ENCODE results near the gene C10orf90. TPM values are rescaled to one million over a fixed set of nuclear protein-coding genes. Genes with fewer than 3 reads are reported as not detected.

Gene C10orf90
- total RNA-seq, 3 donors from 2014 or later (not counting 1 experiment from before 2014, with no cell fraction given): not detected

DNA sequence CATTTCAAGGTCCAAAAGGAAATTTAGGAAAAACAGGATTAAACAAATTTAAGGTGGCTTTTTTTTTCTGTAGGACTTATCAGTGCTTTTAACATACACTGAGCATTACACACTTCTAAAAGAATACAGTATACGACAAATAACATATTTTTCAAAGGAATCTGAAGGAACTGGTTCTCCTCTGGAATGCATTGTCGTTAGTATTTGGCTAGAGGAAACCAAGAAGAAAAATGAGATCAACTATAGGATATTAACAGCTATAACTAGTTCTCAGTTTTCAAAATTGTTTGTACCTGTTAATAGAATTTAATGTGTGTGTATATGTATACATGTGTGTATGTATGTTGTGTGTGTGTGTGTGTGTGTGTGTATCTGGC lies 232.1 kb downstream of the C10orf90 start:
- H3K4me1 Mint-ChIP-seq: no peaks in the 10 kb centered on the region
- DNase-seq (no peak), ATAC-seq (no peak)
- intact Hi-C loops (cut with micrococcal nuclease): no loop called here
- TF ChIP-seq, protein P1, sequence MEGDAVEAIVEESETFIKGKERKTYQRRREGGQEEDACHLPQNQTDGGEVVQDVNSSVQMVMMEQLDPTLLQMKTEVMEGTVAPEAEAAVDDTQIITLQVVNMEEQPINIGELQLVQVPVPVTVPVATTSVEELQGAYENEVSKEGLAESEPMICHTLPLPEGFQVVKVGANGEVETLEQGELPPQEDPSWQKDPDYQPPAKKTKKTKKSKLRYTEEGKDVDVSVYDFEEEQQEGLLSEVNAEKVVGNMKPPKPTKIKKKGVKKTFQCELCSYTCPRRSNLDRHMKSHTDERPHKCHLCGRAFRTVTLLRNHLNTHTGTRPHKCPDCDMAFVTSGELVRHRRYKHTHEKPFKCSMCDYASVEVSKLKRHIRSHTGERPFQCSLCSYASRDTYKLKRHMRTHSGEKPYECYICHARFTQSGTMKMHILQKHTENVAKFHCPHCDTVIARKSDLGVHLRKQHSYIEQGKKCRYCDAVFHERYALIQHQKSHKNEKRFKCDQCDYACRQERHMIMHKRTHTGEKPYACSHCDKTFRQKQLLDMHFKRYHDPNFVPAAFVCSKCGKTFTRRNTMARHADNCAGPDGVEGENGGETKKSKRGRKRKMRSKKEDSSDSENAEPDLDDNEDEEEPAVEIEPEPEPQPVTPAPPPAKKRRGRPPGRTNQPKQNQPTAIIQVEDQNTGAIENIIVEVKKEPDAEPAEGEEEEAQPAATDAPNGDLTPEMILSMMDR (IDR thresholded peaks at IDR 0.05): no peak
- H3K27ac Mint-ChIP-seq: no peak overlapping the region
- Histone ChIP-seq H3K27ac (ENCODE audit: low read length) (no peak overlapping the region), H3K4me3 (ENCODE audit: low read length) (no peak overlapping the region), H3K9me3 (ENCODE audit: control insufficient read depth, insufficient read depth, low read length) (no peaks in the 10 kb centered on the region), H3K27me3 (ENCODE audit: control insufficient read depth, insufficient read depth, low read length) (peaks cover 2% of the 10 kb centered on the region), H3K4me1 (ENCODE audit: control insufficient read depth, insufficient read depth, low read length) (no peaks in the 10 kb centered on the region), H3K36me3 (ENCODE audit: control insufficient read depth, insufficient read depth, low read length) (no peaks in the 10 kb centered on the region)
- H3K9me3 Mint-ChIP-seq: no peaks in the 10 kb centered on the region
- no peaks in the 10 kb centered on the region for H3K36me3 Mint-ChIP-seq
- no peak overlapping the region for H3K4me3 Mint-ChIP-seq
- WGBS (ENCODE audit: insufficient coverage): no CpG with 5 or more reads among the region's 2 CpGs
- peaks cover 12 to 69% of the 10 kb centered on the region in 2 donors for H3K27me3 Mint-ChIP-seq (ENCODE audit: low read depth in 2 of 2)

DNA sequence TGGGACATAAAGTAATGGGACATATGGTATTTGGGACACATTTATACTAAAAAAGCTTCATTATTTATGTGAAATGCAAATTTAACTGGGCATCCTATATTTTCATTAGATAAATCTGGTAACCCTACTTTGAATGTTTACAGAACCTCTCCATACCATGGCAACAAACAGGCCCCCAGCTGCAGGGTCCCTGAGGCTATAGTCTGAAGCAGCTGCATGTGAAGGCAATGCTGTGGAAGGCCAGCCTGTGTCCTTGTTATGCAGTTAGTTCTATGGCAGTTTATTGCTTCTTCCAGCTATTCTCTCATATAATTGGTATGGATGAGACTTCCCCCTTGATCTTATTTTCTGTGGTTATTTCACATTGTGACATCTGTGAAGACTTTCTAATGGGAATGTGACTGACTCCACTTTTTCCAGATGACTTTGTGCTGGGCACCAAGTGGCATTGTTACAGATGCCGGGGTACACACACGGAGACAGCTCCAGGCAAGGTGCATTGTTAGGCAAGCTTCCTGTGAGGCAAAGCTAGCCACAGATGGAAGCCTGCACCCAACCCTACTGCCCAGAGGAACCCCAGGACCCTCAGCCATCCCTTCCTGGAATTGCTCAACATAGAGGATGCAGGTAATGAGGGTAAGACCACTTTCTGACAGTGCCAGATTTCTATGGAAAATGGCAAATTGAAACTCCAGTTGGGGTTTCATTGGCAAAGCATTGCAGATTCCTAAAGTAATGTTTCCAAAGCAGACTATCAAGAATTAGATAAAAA lies 232.7 kb downstream of the C10orf90 start:
- TF ChIP-seq, protein P1 (IDR thresholded peaks at IDR 0.05): no peak
- intact Hi-C loops (cut with micrococcal nuclease): no loop called here
- H3K4me1 ChIP-seq (ENCODE audit: control insufficient read depth, insufficient read depth, low read length): no peaks in the 10 kb centered on the region
- H3K4me3 ChIP-seq (ENCODE audit: low read length): no peak overlapping the region
- Mint-ChIP-seq H3K27ac (no peak overlapping the region), H3K4me3 (no peak overlapping the region), H3K4me1 (no peaks in the 10 kb centered on the region), H3K9me3 (no peaks in the 10 kb centered on the region), H3K36me3 (no peaks in the 10 kb centered on the region), H3K27me3 (ENCODE audit: low read depth in 2 of 2) (peaks cover 7 to 63% of the 10 kb centered on the region in 2 donors)
- H3K36me3 ChIP-seq (ENCODE audit: control insufficient read depth, insufficient read depth, low read length): no peaks in the 10 kb centered on the region
- 57% methylated on average over 2 of the region's 2 CpGs for WGBS (ENCODE audit: insufficient coverage)
- DNase-seq (no peak), ATAC-seq (no peak)
- H3K27ac ChIP-seq (ENCODE audit: low read length): no peak overlapping the region
- peaks cover 2% of the 10 kb centered on the region for H3K27me3 ChIP-seq (ENCODE audit: control insufficient read depth, insufficient read depth, low read length)
- H3K9me3 ChIP-seq (ENCODE audit: control insufficient read depth, insufficient read depth, low read length): no peaks in the 10 kb centered on the region

DNA sequence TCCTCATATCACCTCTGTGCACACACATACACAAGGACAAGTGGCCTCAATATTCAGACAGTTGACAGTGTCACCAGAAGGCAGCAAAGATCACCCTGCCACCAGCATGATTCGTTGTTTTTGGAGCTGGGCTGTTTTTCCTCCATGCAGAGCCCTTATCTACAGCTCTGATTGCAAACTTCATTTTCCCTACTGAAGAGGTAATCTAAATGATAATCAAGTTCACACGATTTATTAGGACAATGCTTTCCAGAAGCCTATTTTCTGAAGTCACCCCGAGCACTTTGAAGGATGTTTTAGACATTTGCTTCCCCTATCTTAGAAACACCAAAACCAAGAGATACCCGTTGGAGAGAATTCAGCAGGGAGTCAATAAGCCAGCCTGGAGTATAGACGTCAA lies 236.3 kb downstream of the C10orf90 start:
- intact Hi-C loops (cut with micrococcal nuclease): no loop called here
- 49% methylated on average over 3 of the region's 5 CpGs for WGBS (ENCODE audit: insufficient coverage)

More for the DNA sequence above, 236.3 kb downstream of the C10orf90 start:
- no peak overlapping the region for H3K27ac ChIP-seq (ENCODE audit: low read length)
- DNase-seq (no peak), ATAC-seq (no peak)
- H3K36me3 Mint-ChIP-seq: no peaks in the 10 kb centered on the region
- no peak overlapping the region for H3K4me3 ChIP-seq (ENCODE audit: low read length)
- no peaks in the 10 kb centered on the region for H3K36me3 ChIP-seq (ENCODE audit: control insufficient read depth, insufficient read depth, low read length)
- peaks cover 4 to 6% of the 10 kb centered on the region in 2 donors for H3K4me1 Mint-ChIP-seq
- peaks cover 2% of the 10 kb centered on the region for H3K27me3 ChIP-seq (ENCODE audit: control insufficient read depth, insufficient read depth, low read length)
- H3K9me3 ChIP-seq (ENCODE audit: control insufficient read depth, insufficient read depth, low read length): no peaks in the 10 kb centered on the region
- H3K27me3 Mint-ChIP-seq (ENCODE audit: low read depth in 2 of 2): peaks cover 10 to 32% of the 10 kb centered on the region in 2 donors
- H3K9me3 Mint-ChIP-seq: no peaks in the 10 kb centered on the region
- TF ChIP-seq, protein P1 (IDR thresholded peaks at IDR 0.05): no peak
- H3K4me3 Mint-ChIP-seq: no peak overlapping the region
- no peaks in the 10 kb centered on the region for H3K4me1 ChIP-seq (ENCODE audit: control insufficient read depth, insufficient read depth, low read length)
- no peak overlapping the region for H3K27ac Mint-ChIP-seq

All from natural killer cell (primary cell).